ENCODE measurements around the gene ZRANB3.

ZRANB3 gene

DNA sequence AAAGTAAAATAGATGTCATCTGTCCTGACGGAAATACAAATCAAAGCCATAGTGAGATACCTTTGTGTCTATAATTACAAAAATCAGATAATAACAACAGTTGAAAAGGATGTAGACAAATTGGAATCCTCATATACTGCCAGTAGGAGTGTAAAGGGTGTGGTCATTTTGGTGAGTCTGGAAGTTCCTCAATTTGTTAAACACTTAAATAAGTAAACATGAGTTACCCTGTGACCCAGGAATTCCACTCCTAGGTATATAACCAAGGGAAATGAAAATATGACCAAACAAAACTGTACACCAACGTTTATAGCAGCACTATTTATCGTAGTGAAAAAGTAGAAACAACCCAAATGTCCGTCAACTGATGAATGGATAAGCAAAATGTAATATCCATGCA is 24.3 kb upstream of the ZRANB3 start:
- Histone ChIP-seq H3K36me3 (replicated peaks; ENCODE audit: insufficient read depth, low read length) (no peaks in the 10 kb centered on the region), H3K27ac (ENCODE audit: low read length) (no peak overlapping the region), H3K4me2 (ENCODE audit: low read depth, low read length) (no peak overlapping the region), H3K4me3 (ENCODE audit: low read length) (no peak overlapping the region), H3K9me3 (replicated peaks; ENCODE audit: insufficient read depth, low read length) (no peaks in the 10 kb centered on the region), H2AFZ (ENCODE audit: low read length) (no peak overlapping the region), H3K4me1 (ENCODE audit: low read length) (no peaks in the 10 kb centered on the region), H3F3A (ENCODE audit: insufficient read depth, low read length) (no peaks in the 10 kb centered on the region), H3K79me2 (ENCODE audit: low read length) (peaks cover 87% of the 10 kb centered on the region), H3K27me3 (replicated peaks; ENCODE audit: insufficient read depth, low read length) (no peaks in the 10 kb centered on the region), H3K9me2 (replicated peaks; ENCODE audit: insufficient read depth, low read length) (no peaks in the 10 kb centered on the region), H4K20me1 (ENCODE audit: insufficient read depth, low read length) (no peaks in the 10 kb centered on the region; the same call in 1 of the 2 replicates), H3K9ac (ENCODE audit: low read length) (no peak overlapping the region)
- no peak for TF ChIP-seq EZH2phosphoT487 (IDR thresholded peaks at IDR 0.05; ENCODE audit: low read length)
- no peak for TF ChIP-seq EZH2 (optimal IDR thresholded peaks at IDR 0.05; ENCODE audit: low read depth, low read length)
- TF ChIP-seq, protein P1, sequence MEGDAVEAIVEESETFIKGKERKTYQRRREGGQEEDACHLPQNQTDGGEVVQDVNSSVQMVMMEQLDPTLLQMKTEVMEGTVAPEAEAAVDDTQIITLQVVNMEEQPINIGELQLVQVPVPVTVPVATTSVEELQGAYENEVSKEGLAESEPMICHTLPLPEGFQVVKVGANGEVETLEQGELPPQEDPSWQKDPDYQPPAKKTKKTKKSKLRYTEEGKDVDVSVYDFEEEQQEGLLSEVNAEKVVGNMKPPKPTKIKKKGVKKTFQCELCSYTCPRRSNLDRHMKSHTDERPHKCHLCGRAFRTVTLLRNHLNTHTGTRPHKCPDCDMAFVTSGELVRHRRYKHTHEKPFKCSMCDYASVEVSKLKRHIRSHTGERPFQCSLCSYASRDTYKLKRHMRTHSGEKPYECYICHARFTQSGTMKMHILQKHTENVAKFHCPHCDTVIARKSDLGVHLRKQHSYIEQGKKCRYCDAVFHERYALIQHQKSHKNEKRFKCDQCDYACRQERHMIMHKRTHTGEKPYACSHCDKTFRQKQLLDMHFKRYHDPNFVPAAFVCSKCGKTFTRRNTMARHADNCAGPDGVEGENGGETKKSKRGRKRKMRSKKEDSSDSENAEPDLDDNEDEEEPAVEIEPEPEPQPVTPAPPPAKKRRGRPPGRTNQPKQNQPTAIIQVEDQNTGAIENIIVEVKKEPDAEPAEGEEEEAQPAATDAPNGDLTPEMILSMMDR (IDR thresholded peaks at IDR 0.05; ENCODE audit: low read length): no peak
- no peak for DNase-seq

- Histone ChIP-seq H4K20me1 (ENCODE audit: insufficient read depth, low read length) (no peaks in the 10 kb centered on the region), H3K27ac (ENCODE audit: low read length) (no peak overlapping the region), H3F3A (ENCODE audit: insufficient read depth, low read length) (no peaks in the 10 kb centered on the region), H3K79me2 (ENCODE audit: low read length) (peaks cover 84% of the 10 kb centered on the region), H3K4me3 (ENCODE audit: low read length) (no peak overlapping the region), H3K9ac (ENCODE audit: low read length) (no peak overlapping the region), H3K9me3 (replicated peaks; ENCODE audit: insufficient read depth, low read length) (no peaks in the 10 kb centered on the region), H3K4me1 (ENCODE audit: low read length) (no peaks in the 10 kb centered on the region), H2AFZ (ENCODE audit: low read length) (no peak overlapping the region), H3K4me2 (ENCODE audit: low read depth, low read length) (no peak overlapping the region), H3K27me3 (replicated peaks; ENCODE audit: insufficient read depth, low read length) (no peaks in the 10 kb centered on the region), H3K9me2 (replicated peaks; ENCODE audit: insufficient read depth, low read length) (no peaks in the 10 kb centered on the region), H3K36me3 (replicated peaks; ENCODE audit: insufficient read depth, low read length) (no peaks in the 10 kb centered on the region)
- TF ChIP-seq, protein P1 (IDR thresholded peaks at IDR 0.05; ENCODE audit: low read length): no peak
- TF ChIP-seq EZH2 (optimal IDR thresholded peaks at IDR 0.05; ENCODE audit: low read depth, low read length) (no peak), EZH2phosphoT487 (IDR thresholded peaks at IDR 0.05; ENCODE audit: low read length) (no peak)
- no peak for DNase-seq
Observed at GRCh38 chr2:135552887-135553286, 21.9 kb upstream of the ZRANB3 start.

- Histone ChIP-seq H3K9me3 (replicated peaks; ENCODE audit: insufficient read depth, low read length) (no peaks in the 10 kb centered on the region), H3K27me3 (replicated peaks; ENCODE audit: insufficient read depth, low read length) (no peaks in the 10 kb centered on the region), H3K4me1 (ENCODE audit: low read length) (no peaks in the 10 kb centered on the region), H3K4me2 (ENCODE audit: low read depth, low read length) (no peak overlapping the region), H3K27ac (ENCODE audit: low read length) (no peak overlapping the region), H3K9ac (ENCODE audit: low read length) (no peak overlapping the region), H2AFZ (ENCODE audit: low read length) (no peak overlapping the region), H4K20me1 (ENCODE audit: insufficient read depth, low read length) (no peaks in the 10 kb centered on the region), H3K4me3 (ENCODE audit: low read length) (no peak overlapping the region), H3K9me2 (replicated peaks; ENCODE audit: insufficient read depth, low read length) (no peaks in the 10 kb centered on the region), H3K79me2 (ENCODE audit: low read length) (peaks cover 78% of the 10 kb centered on the region), H3K36me3 (replicated peaks; ENCODE audit: insufficient read depth, low read length) (no peaks in the 10 kb centered on the region), H3F3A (ENCODE audit: insufficient read depth, low read length) (no peaks in the 10 kb centered on the region)
- no peak for TF ChIP-seq EZH2phosphoT487 (IDR thresholded peaks at IDR 0.05; ENCODE audit: low read length)
- TF ChIP-seq, protein P1 (IDR thresholded peaks at IDR 0.05; ENCODE audit: low read length): no peak
- TF ChIP-seq EZH2 (optimal IDR thresholded peaks at IDR 0.05; ENCODE audit: low read depth, low read length): no peak
- no peak for DNase-seq
Observed at GRCh38 chr2:135551356-135551755, 20.3 kb upstream of the ZRANB3 start.

Data from MM.1S (cell line).